Body of pancreas (tissue), 4 donors: ENCODE data around the gene ROS1.

Experiments
- POLR2A ChIP-seq, 3 donors: fragments of 450-650 bp; IDR thresholded peaks; one replicate each; pipeline ENCODE4 v1.6.1; 2016; ENCODE audit warnings: antibody characterized with exemption in 3 of 3, mild to moderate bottlenecking in 2 of 3
- TF ChIP-seq, protein P1 (sequence below), 7 experiments: fragments of 450-650 bp in 4 of 7; fragments of 200-600 bp in 3 of 7; sonication (generic) in 3 of 7; IDR thresholded peaks; one replicate each; pipeline ENCODE4 v1.5.1; 2016 to 2019; ENCODE audit warnings: antibody characterized with exemption in 7 of 7

DNA sequence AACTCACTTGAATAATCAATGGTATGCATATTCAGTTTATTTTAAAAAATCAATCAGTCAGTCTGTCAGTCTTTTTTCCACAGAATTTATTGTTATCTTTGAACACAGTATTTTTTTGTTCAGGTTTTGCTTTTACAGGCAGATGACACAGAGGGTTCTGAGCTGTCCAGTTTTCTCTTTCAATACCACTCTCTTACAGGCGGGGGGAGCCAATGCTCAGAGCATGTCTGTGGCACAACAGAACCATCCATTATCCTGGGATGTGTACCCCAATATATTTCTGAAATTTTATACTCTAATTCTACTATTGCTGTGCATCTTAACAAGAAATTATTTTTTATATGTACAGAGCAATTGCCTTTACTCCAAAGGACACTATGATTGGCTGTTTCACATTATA is 21.2 kb downstream of the ROS1 start:
- TF ChIP-seq, protein P1, sequence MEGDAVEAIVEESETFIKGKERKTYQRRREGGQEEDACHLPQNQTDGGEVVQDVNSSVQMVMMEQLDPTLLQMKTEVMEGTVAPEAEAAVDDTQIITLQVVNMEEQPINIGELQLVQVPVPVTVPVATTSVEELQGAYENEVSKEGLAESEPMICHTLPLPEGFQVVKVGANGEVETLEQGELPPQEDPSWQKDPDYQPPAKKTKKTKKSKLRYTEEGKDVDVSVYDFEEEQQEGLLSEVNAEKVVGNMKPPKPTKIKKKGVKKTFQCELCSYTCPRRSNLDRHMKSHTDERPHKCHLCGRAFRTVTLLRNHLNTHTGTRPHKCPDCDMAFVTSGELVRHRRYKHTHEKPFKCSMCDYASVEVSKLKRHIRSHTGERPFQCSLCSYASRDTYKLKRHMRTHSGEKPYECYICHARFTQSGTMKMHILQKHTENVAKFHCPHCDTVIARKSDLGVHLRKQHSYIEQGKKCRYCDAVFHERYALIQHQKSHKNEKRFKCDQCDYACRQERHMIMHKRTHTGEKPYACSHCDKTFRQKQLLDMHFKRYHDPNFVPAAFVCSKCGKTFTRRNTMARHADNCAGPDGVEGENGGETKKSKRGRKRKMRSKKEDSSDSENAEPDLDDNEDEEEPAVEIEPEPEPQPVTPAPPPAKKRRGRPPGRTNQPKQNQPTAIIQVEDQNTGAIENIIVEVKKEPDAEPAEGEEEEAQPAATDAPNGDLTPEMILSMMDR (IDR thresholded peaks at IDR 0.05) = no peak
- TF ChIP-seq POLR2A (IDR thresholded peaks at IDR 0.05) = no peak
